ENCODE results near the gene HINT3. TPM values are rescaled to one million over a fixed set of nuclear protein-coding genes. Genes with fewer than 3 reads are reported as not detected.
A peak's percentile ranks its signal among the peaks of the same experiment; 100 is the strongest.

Gene HINT3
- total and polyA plus RNA-seq, 2 of the 13 experiments (the other 11 are each of a cell fraction or from before 2014, with no cell fraction given): 3.1 to 22.8 TPM

- TF ChIP-seq, protein P1, sequence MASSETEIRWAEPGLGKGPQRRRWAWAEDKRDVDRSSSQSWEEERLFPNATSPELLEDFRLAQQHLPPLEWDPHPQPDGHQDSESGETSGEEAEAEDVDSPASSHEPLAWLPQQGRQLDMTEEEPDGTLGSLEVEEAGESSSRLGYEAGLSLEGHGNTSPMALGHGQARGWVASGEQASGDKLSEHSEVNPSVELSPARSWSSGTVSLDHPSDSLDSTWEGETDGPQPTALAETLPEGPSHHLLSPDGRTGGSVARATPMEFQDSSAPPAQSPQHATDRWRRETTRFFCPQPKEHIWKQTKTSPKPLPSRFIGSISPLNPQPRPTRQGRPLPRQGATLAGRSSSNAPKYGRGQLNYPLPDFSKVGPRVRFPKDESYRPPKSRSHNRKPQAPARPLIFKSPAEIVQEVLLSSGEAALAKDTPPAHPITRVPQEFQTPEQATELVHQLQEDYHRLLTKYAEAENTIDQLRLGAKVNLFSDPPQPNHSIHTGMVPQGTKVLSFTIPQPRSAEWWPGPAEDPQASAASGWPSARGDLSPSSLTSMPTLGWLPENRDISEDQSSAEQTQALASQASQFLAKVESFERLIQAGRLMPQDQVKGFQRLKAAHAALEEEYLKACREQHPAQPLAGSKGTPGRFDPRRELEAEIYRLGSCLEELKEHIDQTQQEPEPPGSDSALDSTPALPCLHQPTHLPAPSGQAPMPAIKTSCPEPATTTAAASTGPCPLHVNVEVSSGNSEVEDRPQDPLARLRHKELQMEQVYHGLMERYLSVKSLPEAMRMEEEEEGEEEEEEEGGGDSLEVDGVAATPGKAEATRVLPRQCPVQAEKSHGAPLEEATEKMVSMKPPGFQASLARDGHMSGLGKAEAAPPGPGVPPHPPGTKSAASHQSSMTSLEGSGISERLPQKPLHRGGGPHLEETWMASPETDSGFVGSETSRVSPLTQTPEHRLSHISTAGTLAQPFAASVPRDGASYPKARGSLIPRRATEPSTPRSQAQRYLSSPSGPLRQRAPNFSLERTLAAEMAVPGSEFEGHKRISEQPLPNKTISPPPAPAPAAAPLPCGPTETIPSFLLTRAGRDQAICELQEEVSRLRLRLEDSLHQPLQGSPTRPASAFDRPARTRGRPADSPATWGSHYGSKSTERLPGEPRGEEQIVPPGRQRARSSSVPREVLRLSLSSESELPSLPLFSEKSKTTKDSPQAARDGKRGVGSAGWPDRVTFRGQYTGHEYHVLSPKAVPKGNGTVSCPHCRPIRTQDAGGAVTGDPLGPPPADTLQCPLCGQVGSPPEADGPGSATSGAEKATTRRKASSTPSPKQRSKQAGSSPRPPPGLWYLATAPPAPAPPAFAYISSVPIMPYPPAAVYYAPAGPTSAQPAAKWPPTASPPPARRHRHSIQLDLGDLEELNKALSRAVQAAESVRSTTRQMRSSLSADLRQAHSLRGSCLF (CRISPR knock-in tag; IDR thresholded peaks at IDR 0.05; ENCODE audit: borderline replicate concordance): no peak
- TF ChIP-seq ZBTB39 (CRISPR knock-in tag; IDR thresholded peaks at IDR 0.05) (no peak), ZNF589 (CRISPR knock-in tag; conservative IDR thresholded peaks at IDR 0.05) (no peak), SUZ12 (IDR thresholded peaks at IDR 0.05; ENCODE audit: low read depth, low read length) (no peak), ZNF543 (CRISPR knock-in tag; IDR thresholded peaks at IDR 0.05) (no peak), ZXDC (CRISPR knock-in tag; IDR thresholded peaks at IDR 0.05) (no peak), ZSCAN21 (CRISPR knock-in tag; IDR thresholded peaks at IDR 0.05; ENCODE audit: borderline replicate concordance) (0 out of 2 replicates have a peak, but pooled peaks have one; percentile 43), THAP11 (CRISPR knock-in tag; IDR thresholded peaks at IDR 0.05) (peak; percentile 66), KMT2A (CRISPR knock-in tag; IDR thresholded peaks at IDR 0.05) (0 out of 2 replicates have a peak, but pooled peaks have one; percentile 53), FOXK1 (CRISPR knock-in tag; IDR thresholded peaks at IDR 0.05; ENCODE audit: borderline replicate concordance, low read depth) (peak; percentile 59; the same call in 1 of the 2 replicates), ZNF335 (CRISPR knock-in tag; IDR thresholded peaks at IDR 0.05) (no peak), YY1 (IDR thresholded peaks at IDR 0.05; ENCODE audit: insufficient read depth, insufficient replicate concordance, low read depth, low read length) (no peak), GTF3A (CRISPR knock-in tag; conservative IDR thresholded peaks at IDR 0.05) (no peak), PRMT3 (CRISPR knock-in tag; IDR thresholded peaks at IDR 0.05; ENCODE audit: borderline replicate concordance, low read depth) (no peak), PCBP1 (IDR thresholded peaks at IDR 0.05; ENCODE audit: borderline replicate concordance, low read depth, low read length) (no peak), DNMT3B (CRISPR knock-in tag; conservative IDR thresholded peaks at IDR 0.05) (no peak)
- TF ChIP-seq, protein P2, sequence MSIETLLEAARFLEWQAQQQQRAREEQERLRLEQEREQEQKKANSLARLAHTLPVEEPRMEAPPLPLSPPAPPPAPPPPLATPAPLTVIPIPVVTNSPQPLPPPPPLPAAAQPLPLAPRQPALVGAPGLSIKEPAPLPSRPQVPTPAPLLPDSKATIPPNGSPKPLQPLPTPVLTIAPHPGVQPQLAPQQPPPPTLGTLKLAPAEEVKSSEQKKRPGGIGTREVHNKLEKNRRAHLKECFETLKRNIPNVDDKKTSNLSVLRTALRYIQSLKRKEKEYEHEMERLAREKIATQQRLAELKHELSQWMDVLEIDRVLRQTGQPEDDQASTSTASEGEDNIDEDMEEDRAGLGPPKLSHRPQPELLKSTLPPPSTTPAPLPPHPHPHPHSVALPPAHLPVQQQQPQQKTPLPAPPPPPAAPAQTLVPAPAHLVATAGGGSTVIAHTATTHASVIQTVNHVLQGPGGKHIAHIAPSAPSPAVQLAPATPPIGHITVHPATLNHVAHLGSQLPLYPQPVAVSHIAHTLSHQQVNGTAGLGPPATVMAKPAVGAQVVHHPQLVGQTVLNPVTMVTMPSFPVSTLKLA (IDR thresholded peaks at IDR 0.05): no peak
- TF ChIP-seq, protein P3, sequence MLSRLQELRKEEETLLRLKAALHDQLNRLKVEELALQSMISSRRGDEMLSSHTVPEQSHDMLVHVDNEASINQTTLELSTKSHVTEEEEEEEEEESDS (CRISPR knock-in tag; IDR thresholded peaks at IDR 0.05; ENCODE audit: borderline replicate concordance): no peak
Measured at GRCh38 chr6:125944434-125944816, 12.1 kb upstream of the HINT3 start (continued).
